Measurements from ENCODE around the gene TMX3.

The TMX3 gene

GRCh38 chr18:68714712-68715496 is at the start of gene TMX3:
TSS of gene TMX3 (minus strand) at chr18:68715108. CDS start at chr18:68714981, 127 bp downstream.
- DNase-seq = peak; percentile 82

- DNase-seq = peak; percentile 16
Measured at GRCh38 chr18:68764016-68764415, 49.1 kb upstream of the TMX3 start.

- peak; percentile 8 for DNase-seq
Measured at GRCh38 chr18:68763083-68763482, 48.2 kb upstream of the TMX3 start.

GRCh38 chr18:68759308-68759707 is 44.4 kb upstream of the TMX3 start:
- no peak for DNase-seq

- no peak for DNase-seq
Measured at GRCh38 chr18:68757126-68757525, 42.2 kb upstream of the TMX3 start.

- DNase-seq = no peak
Measured at GRCh38 chr18:68742206-68742605, 27.3 kb upstream of the TMX3 start.

GRCh38 chr18:68740966-68741365 is 26.1 kb upstream of the TMX3 start:
- DNase-seq = no peak

GRCh38 chr18:68739462-68739861 is 24.6 kb upstream of the TMX3 start:
- DNase-seq = no peak

GRCh38 chr18:68738564-68738963 is 23.7 kb upstream of the TMX3 start:
- no peak for DNase-seq

- DNase-seq = no peak
Measured at GRCh38 chr18:68735483-68736343, 20.8 kb upstream of the TMX3 start.

- DNase-seq = no peak
Measured at GRCh38 chr18:68734308-68734707, 19.4 kb upstream of the TMX3 start.

- DNase-seq = no peak
Measured at GRCh38 chr18:68733707-68734106, 18.8 kb upstream of the TMX3 start.

GRCh38 chr18:68728081-68728700 is 13.3 kb upstream of the TMX3 start:
- no peak for DNase-seq

- no peak for DNase-seq
Measured at GRCh38 chr18:68727506-68727905, 12.6 kb upstream of the TMX3 start.

GRCh38 chr18:68725346-68725745 is 10.4 kb upstream of the TMX3 start:
- no peak for DNase-seq

- DNase-seq = no peak
Measured at GRCh38 chr18:68724021-68724420, 9.1 kb upstream of the TMX3 start.

- DNase-seq = no peak
Measured at GRCh38 chr18:68723539-68723938, 8.6 kb upstream of the TMX3 start.

- DNase-seq = no peak
Measured at GRCh38 chr18:68722821-68723220, 7.9 kb upstream of the TMX3 start.

GRCh38 chr18:68721681-68722583 is 7.0 kb upstream of the TMX3 start:
- no peak for DNase-seq

- DNase-seq = no peak
Measured at GRCh38 chr18:68714366-68714711, 569 bp downstream of the TMX3 start.

GRCh38 chr18:68713796-68714195 is 1.1 kb downstream of the TMX3 start:
- DNase-seq = no peak

GRCh38 chr18:68713131-68713530 is 1.8 kb downstream of the TMX3 start:
- DNase-seq = no peak

GRCh38 chr18:68707646-68708045 is 7.3 kb downstream of the TMX3 start:
- no peak for DNase-seq
